ENCODE results near the gene PIGA.

GRCh38 chrX:15328821-15329220, 6.5 kb downstream of the PIGA start:
- no peak for TF ChIP-seq CTCF (IDR thresholded peaks at IDR 0.05)
- no peak for TF ChIP-seq POLR2A (IDR thresholded peaks at IDR 0.05)
